Trophoblast cell (in vitro differentiated cells and primary cell): ENCODE results near the gene ST6GALNAC3.

Experiments used
- DNase-seq, 2 donors: peaks; one replicate each; pipeline ENCODE4 v3.0.0-alpha.2; 2016
- H2AFZ ChIP-seq: 2 replicates; pipeline ENCODE4 v1.6.1; 2013; ENCODE audit warnings: low read length, moderate library complexity, mild to moderate bottlenecking; ENCODE audit not compliant: insufficient read depth, poor library complexity
- H2AK5ac ChIP-seq: 2 replicates; pipeline ENCODE4 v1.6.1; 2013; ENCODE audit warnings: mild to moderate bottlenecking, low read length
- H2BK120ac ChIP-seq: 2 replicates; pipeline ENCODE4 v1.6.1; 2013; ENCODE audit warnings: low read length, mild to moderate bottlenecking, moderate library complexity; ENCODE audit not compliant: insufficient read depth, poor library complexity
- H2BK12ac ChIP-seq: 2 replicates; pipeline ENCODE4 v1.6.1; 2013; ENCODE audit warnings: mild to moderate bottlenecking, low read length, moderate library complexity
- H2BK5ac ChIP-seq: 2 replicates; pipeline ENCODE4 v1.6.1; 2013; ENCODE audit warnings: low read length, low read depth, moderate library complexity, mild to moderate bottlenecking; ENCODE audit not compliant: poor library complexity
- H3K14ac ChIP-seq: 2 replicates; pipeline ENCODE4 v1.6.1; 2013; ENCODE audit warnings: mild to moderate bottlenecking, low read length
- H3K18ac ChIP-seq: 2 replicates; pipeline ENCODE4 v1.6.1; 2013; ENCODE audit warnings: mild to moderate bottlenecking, low read length
- H3K23ac ChIP-seq: 2 replicates; pipeline ENCODE4 v1.6.1; 2013; ENCODE audit warnings: low read length
- H3K27ac ChIP-seq: 2 replicates; pipeline ENCODE4 v1.5.1; 2013; ENCODE audit warnings: low read depth, mild to moderate bottlenecking, inconsistent platforms, low read length, moderate library complexity
- H3K27me3 ChIP-seq: 2 replicates; pipeline ENCODE4 v1.6.1; 2013; ENCODE audit warnings: inconsistent platforms, mild to moderate bottlenecking, low read length, moderate library complexity; ENCODE audit not compliant: insufficient read depth
- H3K36me3 ChIP-seq, 2 experiments: 1 replicate in 1 of 2; 2 replicates in 1 of 2; pipeline ENCODE4 v1.6.1; 2013; ENCODE audit warnings: low read length in 2 of 2, mild to moderate bottlenecking in 2 of 2, moderate library complexity in 1 of 2; ENCODE audit not compliant: insufficient read depth in 2 of 2, control insufficient read depth in 1 of 2
- H3K4ac ChIP-seq: 2 replicates; pipeline ENCODE4 v1.6.1; 2013; ENCODE audit warnings: low read depth, mild to moderate bottlenecking, low read length, moderate library complexity
- H3K4me1 ChIP-seq, 2 experiments: 1 replicate in 1 of 2; 2 replicates in 1 of 2; pipeline ENCODE4 v1.6.1; 2013; ENCODE audit warnings: low read length in 2 of 2, mild to moderate bottlenecking in 2 of 2, moderate library complexity in 1 of 2; ENCODE audit not compliant: insufficient read depth in 2 of 2, control insufficient read depth in 1 of 2
- H3K4me2 ChIP-seq: 2 replicates; pipeline ENCODE4 v1.6.1; 2013; ENCODE audit warnings: inconsistent platforms, mild to moderate bottlenecking, low read length, moderate library complexity
- H3K4me3 ChIP-seq: 2 replicates; pipeline ENCODE4 v1.5.1; 2013; ENCODE audit warnings: mild to moderate bottlenecking, low read depth, low read length, inconsistent platforms
- H3K79me1 ChIP-seq: one replicate; pipeline ENCODE4 v1.6.1; 2013; ENCODE audit warnings: low read length
- H3K79me2 ChIP-seq: 2 replicates; pipeline ENCODE4 v1.6.1; 2013; ENCODE audit warnings: low read length, mild to moderate bottlenecking; ENCODE audit not compliant: control insufficient read depth, insufficient read depth, poor library complexity
- H3K9ac ChIP-seq: 2 replicates; pipeline ENCODE4 v1.6.1; 2013; ENCODE audit warnings: mild to moderate bottlenecking, low read length
- H3K9me3 ChIP-seq: 2 replicates; pipeline ENCODE4 v1.6.1; 2013; ENCODE audit warnings: low read depth, mild to moderate bottlenecking, control low read depth, inconsistent platforms, low read length; ENCODE audit not compliant: insufficient read depth
- H4K12ac ChIP-seq: 2 replicates; pipeline ENCODE4 v1.6.1; 2013; ENCODE audit warnings: low read depth, mild to moderate bottlenecking, low read length, moderate library complexity
- H4K8ac ChIP-seq: 2 replicates; pipeline ENCODE4 v1.6.1; 2013; ENCODE audit warnings: low read depth, mild to moderate bottlenecking, low read length, moderate library complexity
- H4K91ac ChIP-seq: one replicate; pipeline ENCODE4 v1.6.1; 2013; ENCODE audit warnings: low read depth, mild to moderate bottlenecking, low read length, moderate library complexity
- WGBS: extraction: QIAGEN DNeasy Blood & Tissue Kit; methylation state at CpG from one replicate; pipeline ENCODE4 v1.1.7; 2013; ENCODE audit warnings: missing lambda C conversion rate; ENCODE audit not compliant: insufficient read length, insufficient coverage; ENCODE audit errors: extremely low coverage; 5-methylcytosine and 5-hydroxymethylcytosine counted together

The ST6GALNAC3 gene

DNA sequence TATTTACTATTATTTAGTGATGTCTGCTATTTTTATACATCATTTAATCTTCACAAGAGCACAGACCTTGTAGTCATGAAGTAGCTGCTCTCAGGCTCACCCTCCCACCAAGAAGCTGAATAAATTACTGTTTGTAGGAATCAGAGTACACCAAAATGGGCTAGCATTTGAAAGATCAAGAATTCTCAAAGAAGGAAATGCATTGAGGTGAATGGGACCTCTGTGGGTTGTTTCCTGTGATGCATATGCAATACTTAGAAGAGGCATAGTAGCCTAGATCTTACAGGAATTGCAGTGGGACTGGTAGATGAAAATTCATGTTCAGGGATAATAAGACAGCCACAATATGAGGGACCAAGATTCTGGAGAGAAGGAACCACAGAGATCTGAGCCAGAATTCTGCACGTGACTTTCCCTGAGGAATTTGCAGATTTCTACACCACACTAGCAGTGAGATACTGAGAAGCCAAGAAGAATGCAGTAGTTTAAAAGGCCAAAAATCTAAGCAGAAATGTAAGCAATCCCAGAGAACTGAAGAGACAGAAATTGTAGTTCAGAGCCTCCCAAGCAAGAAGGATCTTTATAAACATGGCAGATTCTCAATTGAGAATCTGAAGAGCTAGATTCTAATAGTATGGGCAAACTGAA is 307.0 kb downstream of the ST6GALNAC3 start:
- DNase-seq = no peak
- Histone ChIP-seq H4K91ac (no peak overlapping the region), H3K4me2 (no peak overlapping the region), H3K9me3 (no peaks in the 10 kb centered on the region), H2BK5ac (no peak overlapping the region), H3K79me2 (no peaks in the 10 kb centered on the region), H3K36me3 (no peaks in the 10 kb centered on the region), H2BK12ac (no peak overlapping the region), H3K4ac (no peak overlapping the region), H3K4me1 (no peaks in the 10 kb centered on the region), H3K14ac (no peak overlapping the region), H3K23ac (no peak overlapping the region), H3K27me3 (no peaks in the 10 kb centered on the region), H2BK120ac (no peak overlapping the region), H3K79me1 (no peaks in the 10 kb centered on the region), H2AFZ (no peak overlapping the region), H4K12ac (no peak overlapping the region), H3K9ac (no peak overlapping the region), H3K18ac (no peak overlapping the region), H4K8ac (no peak overlapping the region), H2AK5ac (no peak overlapping the region), H3K27ac (no peak overlapping the region), H3K4me3 (no peak overlapping the region)
- no CpG with 5 or more reads among the region's 1 CpG for WGBS

DNA sequence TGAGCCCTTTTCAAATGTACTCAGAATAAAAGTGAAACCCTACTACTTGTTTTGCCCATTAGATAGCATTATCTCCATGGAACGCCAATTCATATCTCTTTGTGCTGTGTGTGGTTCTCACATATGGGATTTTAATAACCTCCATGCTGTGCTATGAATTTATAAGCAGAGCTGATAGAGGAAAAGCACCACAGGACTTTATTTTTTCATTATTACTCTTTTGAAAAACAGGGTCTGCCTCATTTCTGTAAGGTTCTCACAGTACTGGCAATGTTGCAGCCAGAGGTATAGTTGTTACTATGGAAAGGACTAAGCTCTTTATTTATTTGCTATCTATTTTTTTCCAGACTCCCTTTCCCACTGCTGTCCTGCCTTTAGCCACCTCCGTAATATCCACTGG is 313.7 kb downstream of the ST6GALNAC3 start:
- DNase-seq = no peak
- Histone ChIP-seq H3K4me1 (no peaks in the 10 kb centered on the region), H3K4ac (no peak overlapping the region), H4K8ac (no peak overlapping the region), H2BK5ac (no peak overlapping the region), H4K91ac (no peak overlapping the region), H3K23ac (no peak overlapping the region), H3K79me1 (no peaks in the 10 kb centered on the region), H2AFZ (no peak overlapping the region), H4K12ac (no peak overlapping the region), H3K4me2 (no peak overlapping the region), H3K79me2 (no peaks in the 10 kb centered on the region), H3K4me3 (no peak overlapping the region), H2BK12ac (no peak overlapping the region), H3K9ac (no peak overlapping the region), H3K36me3 (no peaks in the 10 kb centered on the region), H2BK120ac (no peak overlapping the region), H3K27ac (no peak overlapping the region), H3K9me3 (no peaks in the 10 kb centered on the region), H3K18ac (no peak overlapping the region), H3K27me3 (no peaks in the 10 kb centered on the region), H2AK5ac (no peak overlapping the region), H3K14ac (no peak overlapping the region)
- WGBS = no CpG with 5 or more reads among the region's 2 CpGs

DNA sequence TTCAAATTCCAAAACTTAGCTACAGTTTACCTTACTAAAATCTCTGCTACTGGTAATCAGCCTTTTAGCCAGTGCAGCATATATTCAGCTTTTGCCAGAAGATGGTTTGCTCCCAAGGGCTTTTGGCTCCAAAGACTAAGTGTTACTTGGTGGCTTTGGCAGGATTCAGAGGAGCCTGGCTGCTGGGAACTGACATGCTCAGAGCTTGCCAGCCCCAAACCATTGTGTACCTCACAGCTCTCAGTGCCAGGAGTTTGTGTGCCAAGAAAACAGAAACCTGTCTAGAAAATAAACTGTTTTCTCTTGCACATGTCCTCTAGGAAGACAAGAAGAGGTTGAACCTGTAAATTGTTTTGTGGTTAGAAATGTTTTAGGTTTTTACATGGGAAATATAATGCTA is 315.9 kb downstream of the ST6GALNAC3 start:
- no peak overlapping the region for H4K91ac ChIP-seq
- no peak overlapping the region for H3K18ac ChIP-seq
- H3K27ac ChIP-seq = no peak overlapping the region
- H3K9ac ChIP-seq = no peak overlapping the region
- no peaks in the 10 kb centered on the region for H3K79me1 ChIP-seq
- no peak overlapping the region for H3K14ac ChIP-seq
- no peaks in the 10 kb centered on the region for H3K79me2 ChIP-seq
- no peak for DNase-seq
- H4K8ac ChIP-seq = no peak overlapping the region
- no peak overlapping the region for H2BK12ac ChIP-seq
- no peaks in the 10 kb centered on the region for H3K9me3 ChIP-seq
- H3K4me1 ChIP-seq = no peaks in the 10 kb centered on the region
- no peak overlapping the region for H3K4me3 ChIP-seq
- H3K23ac ChIP-seq = no peak overlapping the region
- H3K4me2 ChIP-seq = no peak overlapping the region
- H2AK5ac ChIP-seq = no peak overlapping the region
- H3K4ac ChIP-seq = no peak overlapping the region
- no peaks in the 10 kb centered on the region for H3K36me3 ChIP-seq
- H3K27me3 ChIP-seq = no peaks in the 10 kb centered on the region
- no peak overlapping the region for H2BK5ac ChIP-seq
- no peak overlapping the region for H2AFZ ChIP-seq
- H2BK120ac ChIP-seq = no peak overlapping the region
- no peak overlapping the region for H4K12ac ChIP-seq

DNA sequence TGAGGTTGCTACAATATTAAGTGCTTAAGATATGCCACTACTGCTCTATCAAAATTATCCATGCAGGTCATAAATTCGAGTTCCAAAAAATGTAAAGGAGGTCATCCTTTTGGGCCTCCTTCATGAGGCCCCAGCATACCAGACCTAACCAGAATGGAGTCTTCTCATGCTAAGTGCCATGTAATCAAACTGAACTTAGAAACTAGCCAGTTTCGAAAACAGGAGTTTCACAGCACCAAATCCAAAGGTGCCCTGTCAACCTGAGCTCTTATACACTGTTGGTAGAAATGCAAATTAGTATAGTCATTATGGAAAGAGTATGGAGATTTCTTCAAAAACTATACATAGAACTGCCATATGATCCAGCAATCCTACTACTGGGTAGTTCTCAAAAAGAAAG is 320.5 kb downstream of the ST6GALNAC3 start:
- Histone ChIP-seq H3K79me1 (no peaks in the 10 kb centered on the region), H2BK12ac (no peak overlapping the region), H3K36me3 (no peaks in the 10 kb centered on the region), H3K4me2 (no peak overlapping the region), H3K4me3 (no peak overlapping the region), H4K8ac (no peak overlapping the region), H3K4ac (no peak overlapping the region), H3K14ac (no peak overlapping the region), H4K12ac (no peak overlapping the region), H2AFZ (no peak overlapping the region), H2BK120ac (no peak overlapping the region), H2BK5ac (no peak overlapping the region), H3K18ac (no peak overlapping the region), H3K9ac (no peak overlapping the region), H3K4me1 (no peaks in the 10 kb centered on the region), H4K91ac (no peak overlapping the region), H3K23ac (no peak overlapping the region), H3K79me2 (no peaks in the 10 kb centered on the region), H2AK5ac (no peak overlapping the region), H3K27ac (no peak overlapping the region), H3K27me3 (no peaks in the 10 kb centered on the region), H3K9me3 (no peaks in the 10 kb centered on the region)
- WGBS = no CpG with 5 or more reads among the region's 2 CpGs
- DNase-seq = no peak
